HG02852 (cell line): ENCODE measurements around the gene ADAMTSL2.

Source experiments
- ATAC-seq: cut with Tn5 transposase; IDR thresholded peaks from one replicate; pipeline ENCODE4 v1.9.1; 2021; ENCODE audit warnings: mild to moderate bottlenecking, moderate library complexity; ENCODE audit not compliant: unreplicated experiment

ADAMTSL2 gene

GRCh38 chr9:133618726-133619125, 84.2 kb downstream of the ADAMTSL2 start:
- ATAC-seq = no peak

GRCh38 chr9:133619791-133620190, 85.3 kb downstream of the ADAMTSL2 start:
- ATAC-seq = no peak

GRCh38 chr9:133621725-133622267, 87.3 kb downstream of the ADAMTSL2 start:
- no peak for ATAC-seq

GRCh38 chr9:133622555-133622954, 88.1 kb downstream of the ADAMTSL2 start:
- ATAC-seq = no peak
